C4-2B (cell line): ENCODE measurements around the gene IL11.

Source experiments
- H3K27ac ChIP-seq: fragments of 450-650 bp; 2 replicates; pipeline ENCODE4 v1.5.1; 2017
- CTCF ChIP-seq: fragments of 450-650 bp; conservative IDR thresholded peaks from 2 replicates; pipeline ENCODE4 v1.5.1; 2017; ENCODE audit warnings: mild to moderate bottlenecking
- ZFX ChIP-seq: fragments of 450-650 bp; IDR thresholded peaks from 2 replicates; pipeline ENCODE4 v1.6.1; 2017

Gene IL11

GRCh38 chr19:55315956-55316525, 54.2 kb downstream of the IL11 start:
- TF ChIP-seq ZFX (no peak), CTCF (no peak)
- H3K27ac ChIP-seq: no peak overlapping the region

GRCh38 chr19:55314396-55314795, 55.9 kb downstream of the IL11 start:
- TF ChIP-seq ZFX (no peak), CTCF (no peak)
- no peak overlapping the region for H3K27ac ChIP-seq
